OCI-LY3 (cell line): Measurements from ENCODE around the gene SCUBE2.

Experiments used
- CTCF ChIP-seq: fragments of 200-600, 300-600 bp; sonication (generic); IDR thresholded peaks from 2 replicates; pipeline ENCODE4 v1.5.1; 2014; ENCODE audit warnings: antibody characterized with exemption, low read length, low read depth
- EZH2phosphoT487 ChIP-seq: fragments of 200-600 bp; shearing (Covaris generic); IDR thresholded peaks from 2 replicates; pipeline ENCODE4 v1.6.1; 2018; ENCODE audit warnings: antibody characterized with exemption, mixed run types, low read depth

- TF ChIP-seq CTCF (no peak), EZH2phosphoT487 (no peak)
Measured at GRCh38 chr11:8971196-8971923, 120.0 kb downstream of the SCUBE2 start.
